ENCODE data around the gene SMIM43.
A peak's percentile ranks its signal among the peaks of the same experiment; 100 is the strongest.

SMIM43 gene

GRCh38 chr4:121721700-121722099 lies 43.3 kb downstream of the SMIM43 start:
- WGBS (ENCODE audit: insufficient coverage, insufficient read length), result no CpG with 5 or more reads among the region's 1 CpG
- no peaks in the 10 kb centered on the region for H3K9me3 ChIP-seq (ENCODE audit: control insufficient read depth, insufficient read depth, low read length)
- no peak overlapping the region for H3K27ac ChIP-seq (ENCODE audit: low read length)

GRCh38 chr4:121720109-121720508 lies 44.9 kb downstream of the SMIM43 start:
- WGBS (ENCODE audit: insufficient coverage, insufficient read length), result no CpG with 5 or more reads among the region's 1 CpG
- Histone ChIP-seq H3K36me3 (ENCODE audit: control insufficient read depth, insufficient read depth, low read length) (no peaks in the 10 kb centered on the region), H3K4me1 (ENCODE audit: control insufficient read depth, insufficient read depth, low read length) (no peaks in the 10 kb centered on the region), H3K4me3 (ENCODE audit: low read length) (no peak overlapping the region), H3K27ac (ENCODE audit: low read length) (no peak overlapping the region), H3K9me3 (ENCODE audit: control insufficient read depth, insufficient read depth, low read length) (no peaks in the 10 kb centered on the region), H3K27me3 (ENCODE audit: control insufficient read depth, insufficient read depth, low read length) (no peaks in the 10 kb centered on the region)
- DNase-seq (ENCODE audit: low read depth, low spot score), result no peak

More at GRCh38 chr4:121721700-121722099, 43.3 kb downstream of the SMIM43 start:
- no peaks in the 10 kb centered on the region for H3K4me1 ChIP-seq (ENCODE audit: control insufficient read depth, insufficient read depth, low read length)
- no peaks in the 10 kb centered on the region for H3K36me3 ChIP-seq (ENCODE audit: control insufficient read depth, insufficient read depth, low read length)
- no peak for DNase-seq (ENCODE audit: low read depth, low spot score)
- no peak overlapping the region for H3K4me3 ChIP-seq (ENCODE audit: low read length)
- no peaks in the 10 kb centered on the region for H3K27me3 ChIP-seq (ENCODE audit: control insufficient read depth, insufficient read depth, low read length)

GRCh38 chr4:121717680-121718237 lies 47.2 kb downstream of the SMIM43 start:
- Histone ChIP-seq H3K4me3 (ENCODE audit: low read length) (no peak overlapping the region), H3K36me3 (ENCODE audit: control insufficient read depth, insufficient read depth, low read length) (no peaks in the 10 kb centered on the region), H3K9me3 (ENCODE audit: control insufficient read depth, insufficient read depth, low read length) (no peaks in the 10 kb centered on the region), H3K27ac (ENCODE audit: low read length) (no peak overlapping the region), H3K4me1 (ENCODE audit: control insufficient read depth, insufficient read depth, low read length) (no peaks in the 10 kb centered on the region), H3K27me3 (ENCODE audit: control insufficient read depth, insufficient read depth, low read length) (no peaks in the 10 kb centered on the region)
- DNase-seq (ENCODE audit: low read depth, low spot score), result no peak
- no CpG with 5 or more reads among the region's 4 CpGs for WGBS (ENCODE audit: insufficient coverage, insufficient read length)

GRCh38 chr4:121714548-121714947 lies 50.4 kb downstream of the SMIM43 start:
- no peak for DNase-seq (ENCODE audit: low read depth, low spot score)
- Histone ChIP-seq H3K4me3 (ENCODE audit: low read length) (no peak overlapping the region), H3K36me3 (ENCODE audit: control insufficient read depth, insufficient read depth, low read length) (no peaks in the 10 kb centered on the region), H3K27ac (ENCODE audit: low read length) (no peak overlapping the region), H3K4me1 (ENCODE audit: control insufficient read depth, insufficient read depth, low read length) (no peaks in the 10 kb centered on the region; the same call in 1 of the 2 replicates), H3K9me3 (ENCODE audit: control insufficient read depth, insufficient read depth, low read length) (no peaks in the 10 kb centered on the region), H3K27me3 (ENCODE audit: control insufficient read depth, insufficient read depth, low read length) (no peaks in the 10 kb centered on the region)
- WGBS (ENCODE audit: insufficient coverage, insufficient read length), result no CpG with 5 or more reads among the region's 4 CpGs

GRCh38 chr4:121712783-121713182 lies 52.2 kb downstream of the SMIM43 start:
- Histone ChIP-seq H3K9me3 (ENCODE audit: control insufficient read depth, insufficient read depth, low read length) (no peaks in the 10 kb centered on the region), H3K36me3 (ENCODE audit: control insufficient read depth, insufficient read depth, low read length) (no peaks in the 10 kb centered on the region), H3K27me3 (ENCODE audit: control insufficient read depth, insufficient read depth, low read length) (no peaks in the 10 kb centered on the region), H3K4me1 (ENCODE audit: control insufficient read depth, insufficient read depth, low read length) (no peaks in the 10 kb centered on the region; the same call in 1 of the 2 replicates), H3K4me3 (ENCODE audit: low read length) (no peak overlapping the region), H3K27ac (ENCODE audit: low read length) (no peak overlapping the region)
- WGBS (ENCODE audit: insufficient coverage, insufficient read length), result no CpG with 5 or more reads among the region's 4 CpGs
- DNase-seq (ENCODE audit: low read depth, low spot score), result no peak

GRCh38 chr4:121712001-121712651 lies 52.8 kb downstream of the SMIM43 start:
- no peaks in the 10 kb centered on the region; the same call in 1 of the 2 replicates for H3K4me1 ChIP-seq (ENCODE audit: control insufficient read depth, insufficient read depth, low read length)
- H3K9me3 ChIP-seq (ENCODE audit: control insufficient read depth, insufficient read depth, low read length), result no peaks in the 10 kb centered on the region
- DNase-seq (ENCODE audit: low read depth, low spot score), result no peak
- no peak overlapping the region for H3K27ac ChIP-seq (ENCODE audit: low read length)
- WGBS (ENCODE audit: insufficient coverage, insufficient read length), result no CpG with 5 or more reads among the region's 7 CpGs
- H3K4me3 ChIP-seq (ENCODE audit: low read length), result no peak overlapping the region
- H3K27me3 ChIP-seq (ENCODE audit: control insufficient read depth, insufficient read depth, low read length), result no peaks in the 10 kb centered on the region
- no peaks in the 10 kb centered on the region for H3K36me3 ChIP-seq (ENCODE audit: control insufficient read depth, insufficient read depth, low read length)

- WGBS (ENCODE audit: insufficient coverage, insufficient read length), result no CpG with 5 or more reads among the region's 18 CpGs
- DNase-seq (ENCODE audit: low read depth, low spot score), result peak; percentile 68
- Histone ChIP-seq H3K36me3 (ENCODE audit: control insufficient read depth, insufficient read depth, low read length) (no peaks in the 10 kb centered on the region), H3K27ac (ENCODE audit: low read length) (no peak overlapping the region), H3K4me3 (ENCODE audit: low read length) (no peak overlapping the region), H3K4me1 (ENCODE audit: control insufficient read depth, insufficient read depth, low read length) (no peaks in the 10 kb centered on the region; the same call in 1 of the 2 replicates), H3K9me3 (ENCODE audit: control insufficient read depth, insufficient read depth, low read length) (no peaks in the 10 kb centered on the region), H3K27me3 (ENCODE audit: control insufficient read depth, insufficient read depth, low read length) (no peaks in the 10 kb centered on the region)
Observed at GRCh38 chr4:121711263-121712000, 53.5 kb downstream of the SMIM43 start.

- H3K4me1 ChIP-seq (ENCODE audit: control insufficient read depth, insufficient read depth, low read length), result no peaks in the 10 kb centered on the region; the same call in 1 of the 2 replicates
- no peak for DNase-seq (ENCODE audit: low read depth, low spot score)
- H3K4me3 ChIP-seq (ENCODE audit: low read length), result no peak overlapping the region
- H3K27me3 ChIP-seq (ENCODE audit: control insufficient read depth, insufficient read depth, low read length), result no peaks in the 10 kb centered on the region
- no peaks in the 10 kb centered on the region for H3K36me3 ChIP-seq (ENCODE audit: control insufficient read depth, insufficient read depth, low read length)
- H3K9me3 ChIP-seq (ENCODE audit: control insufficient read depth, insufficient read depth, low read length), result no peaks in the 10 kb centered on the region
- no peak overlapping the region for H3K27ac ChIP-seq (ENCODE audit: low read length)
- WGBS (ENCODE audit: insufficient coverage, insufficient read length), result no CpG with 5 or more reads among the region's 3 CpGs
Observed at GRCh38 chr4:121709766-121710405, 55.1 kb downstream of the SMIM43 start.
